SIG-M5 treated with dmso at 0.1 percent for 504 hours (cell line): ENCODE measurements around the gene ODF2L.

Experiments
- DNase-seq: peaks from one replicate; lab custom pipeline; 2025; ENCODE audit not compliant: unreplicated experiment; lab: John Stamatoyannopoulos, UW

The ODF2L gene

GRCh38 chr1:86395751-86396497 is at the start of gene ODF2L:
Gene ODF2L (minus strand): TSS chr1:86396323. CDS start chr1:86387027, 9,296 bp downstream.
- peak; percentile 84 for DNase-seq

- no peak for DNase-seq
Measured at GRCh38 chr1:86445919-86446318, 49.8 kb upstream of the ODF2L start.

GRCh38 chr1:86441997-86442396 is 45.9 kb upstream of the ODF2L start:
- no peak for DNase-seq

- DNase-seq, result no peak
Measured at GRCh38 chr1:86441581-86441980, 45.5 kb upstream of the ODF2L start.

GRCh38 chr1:86436041-86436440 is 39.9 kb upstream of the ODF2L start:
- no peak for DNase-seq

- DNase-seq, result no peak
Measured at GRCh38 chr1:86435327-86435726, 39.2 kb upstream of the ODF2L start.

GRCh38 chr1:86434059-86434458 is 37.9 kb upstream of the ODF2L start:
- no peak for DNase-seq

- no peak for DNase-seq
Measured at GRCh38 chr1:86430376-86430775, 34.3 kb upstream of the ODF2L start.

GRCh38 chr1:86429835-86430234 is 33.7 kb upstream of the ODF2L start:
- peak; percentile 86 for DNase-seq

GRCh38 chr1:86429122-86429725 is 33.1 kb upstream of the ODF2L start:
- DNase-seq, result no peak

- no peak for DNase-seq
Measured at GRCh38 chr1:86423873-86424272, 27.8 kb upstream of the ODF2L start, which contains the start of gene CLCA2. Gene CLCA2 (plus strand): TSS chr1:86424171. CDS start chr1:86424248, 77 bp downstream.

GRCh38 chr1:86423473-86423872 is 27.4 kb upstream of the ODF2L start:
- DNase-seq, result no peak

- no peak for DNase-seq
Measured at GRCh38 chr1:86421601-86422280, 25.6 kb upstream of the ODF2L start.

- DNase-seq, result peak; percentile 17
Measured at GRCh38 chr1:86419277-86419903, 23.3 kb upstream of the ODF2L start.

GRCh38 chr1:86416343-86416742 is 20.2 kb upstream of the ODF2L start:
- no peak for DNase-seq

- DNase-seq, result no peak
Measured at GRCh38 chr1:86410879-86411278, 14.8 kb upstream of the ODF2L start.

- no peak for DNase-seq
Measured at GRCh38 chr1:86409416-86410021, 13.4 kb upstream of the ODF2L start.

- peak; percentile 31 for DNase-seq
Measured at GRCh38 chr1:86396498-86396890, 371 bp upstream of the ODF2L start.

GRCh38 chr1:86394416-86394815 is 1.7 kb downstream of the ODF2L start:
- no peak for DNase-seq

GRCh38 chr1:86389307-86389706 is 6.8 kb downstream of the ODF2L start:
- DNase-seq, result no peak

GRCh38 chr1:86388777-86389176 is 7.3 kb downstream of the ODF2L start:
- DNase-seq, result no peak
